COR-L47 (cell line): ENCODE data around the gene PFN1.

Experiments
- DNase-seq: peaks from one replicate; lab custom pipeline; 2025; lab: John Stamatoyannopoulos, UW

PFN1 gene

DNA sequence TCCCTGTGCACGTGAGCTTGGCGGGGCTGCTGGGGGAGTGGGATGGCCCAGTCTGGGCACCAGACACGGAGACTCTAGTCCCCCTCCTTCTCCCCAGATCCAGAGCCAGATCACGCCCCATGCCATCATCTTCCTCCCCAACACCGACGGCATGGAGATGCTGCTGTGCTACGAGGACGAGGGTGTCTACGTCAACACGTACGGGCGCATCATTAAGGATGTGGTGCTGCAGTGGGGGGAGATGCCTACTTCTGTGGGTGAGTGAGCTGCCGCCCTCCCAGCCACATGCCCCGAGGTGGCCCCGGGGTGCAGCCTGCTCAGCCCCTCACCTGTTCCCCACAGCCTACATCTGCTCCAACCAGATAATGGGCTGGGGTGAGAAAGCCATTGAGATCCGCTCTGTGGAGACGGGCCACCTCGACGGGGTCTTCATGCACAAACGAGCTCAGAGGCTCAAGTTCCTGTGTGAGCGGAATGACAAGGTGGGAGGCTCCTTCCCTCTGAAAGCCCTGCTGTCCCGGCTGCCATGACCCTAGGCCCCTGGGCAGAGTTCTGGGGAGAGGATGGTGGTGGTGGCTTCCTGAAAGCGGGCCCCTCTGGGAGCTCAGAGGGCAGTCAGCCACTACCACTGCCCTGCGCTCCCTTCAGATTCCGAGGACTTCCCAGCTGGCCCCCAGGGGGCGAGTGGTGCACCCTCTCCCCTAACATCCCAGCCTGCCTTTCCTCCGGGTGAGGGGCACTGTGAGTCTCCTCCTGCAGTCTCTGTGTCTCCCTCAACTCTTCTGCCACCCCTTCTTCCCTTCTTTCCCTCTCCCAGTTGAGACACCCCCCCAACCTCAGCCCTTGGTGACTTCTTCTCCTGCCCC, 51.8 kb downstream of the PFN1 start:
- DNase-seq = no peak

DNA sequence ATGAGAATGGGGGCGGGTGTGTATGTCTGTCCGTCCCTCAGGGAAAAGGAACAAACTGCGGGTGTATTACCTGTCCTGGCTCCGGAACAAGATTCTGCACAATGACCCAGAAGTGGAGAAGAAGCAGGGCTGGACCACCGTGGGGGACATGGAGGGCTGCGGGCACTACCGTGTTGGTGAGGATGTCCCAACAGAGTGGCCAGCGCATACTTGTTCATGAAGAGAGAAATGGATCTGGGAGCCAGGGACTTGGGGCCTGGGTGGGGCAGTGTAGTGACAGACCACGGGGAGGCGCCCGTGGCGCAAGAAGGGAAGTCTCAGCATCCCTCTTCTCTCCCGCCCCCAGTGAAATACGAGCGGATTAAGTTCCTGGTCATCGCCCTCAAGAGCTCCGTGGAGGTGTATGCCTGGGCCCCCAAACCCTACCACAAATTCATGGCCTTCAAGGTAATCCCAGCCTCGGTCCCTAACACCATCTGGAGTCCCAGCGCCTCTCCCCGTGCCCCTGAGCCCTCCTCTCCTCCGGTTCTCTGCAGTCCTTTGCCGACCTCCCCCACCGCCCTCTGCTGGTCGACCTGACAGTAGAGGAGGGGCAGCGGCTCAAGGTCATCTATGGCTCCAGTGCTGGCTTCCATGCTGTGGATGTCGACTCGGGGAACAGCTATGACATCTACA, 52.5 kb downstream of the PFN1 start:
- DNase-seq = no peak
